ENCODE data around the gene TEX264.
A peak's percentile ranks its signal among the peaks of the same experiment; 100 is the strongest.

TEX264 gene

GRCh38 chr3:51729042-51729633 lies 58.1 kb downstream of the TEX264 start (continued):
- TF ChIP-seq ZNF10 (tag by site-specific recombination; IDR thresholded peaks at IDR 0.05) (no peak), ZNF580 (tag by site-specific recombination; IDR thresholded peaks at IDR 0.05) (no peak), HOXA7 (CRISPR knock-in tag; IDR thresholded peaks at IDR 0.05; ENCODE audit: borderline replicate concordance) (no peak)

- Histone ChIP-seq H3K27ac (ENCODE audit: extremely low read depth, low read depth, low read length) (no peak overlapping the region), H3K4me3 (ENCODE audit: low read depth, low read length) (no peak overlapping the region), H3K4me1 (ENCODE audit: control insufficient read depth, insufficient read depth, low read length) (no peaks in the 10 kb centered on the region), H3K9me3 (ENCODE audit: control insufficient read depth, insufficient read depth, low read depth, low read length) (no peaks in the 10 kb centered on the region), H3K36me3 (ENCODE audit: control insufficient read depth in 2 of 2, insufficient read depth in 1 of 2, low read length in 2 of 2) (no peaks in the 10 kb centered on the region)
- ChIA-PET CTCF (interaction anchor here (1.0 kb wide), 1 partner anchor 85 kb away, joined by 3 read pairs; no protein-coding TSS in a partner anchor), POLR2A (no interaction called here)
- no peak for TF ChIP-seq KLF10 (tag by site-specific recombination; IDR thresholded peaks at IDR 0.05)
- peak; percentile 66 for TF ChIP-seq ZNF146 (tag by site-specific recombination; IDR thresholded peaks at IDR 0.05)
Measured at GRCh38 chr3:51733859-51734571, 63.0 kb downstream of the TEX264 start.

- TF ChIP-seq ZNF558 (tag by site-specific recombination; IDR thresholded peaks at IDR 0.05) = no peak
- no peak for TF ChIP-seq ZNF621 (tag by site-specific recombination; IDR thresholded peaks at IDR 0.05)
- TF ChIP-seq SP2 (tag by site-specific recombination; IDR thresholded peaks at IDR 0.05) = no peak
- TF ChIP-seq HOXD13 (CRISPR knock-in tag; IDR thresholded peaks at IDR 0.05; ENCODE audit: borderline replicate concordance) = no peak
- no peak for TF ChIP-seq ZNF202 (tag by site-specific recombination; IDR thresholded peaks at IDR 0.05; ENCODE audit: borderline replicate concordance)
- TF ChIP-seq YY1 (tag by site-specific recombination; IDR thresholded peaks at IDR 0.05) = no peak
- no peak for TF ChIP-seq WT1 (tag by site-specific recombination; IDR thresholded peaks at IDR 0.05)
- TF ChIP-seq ZSCAN30 (tag by site-specific recombination; IDR thresholded peaks at IDR 0.05) = no peak
- no peak for TF ChIP-seq AEBP2 (tag by site-specific recombination; IDR thresholded peaks at IDR 0.05; ENCODE audit: borderline replicate concordance)
- no peak for TF ChIP-seq ZNF274 (IDR thresholded peaks at IDR 0.05; ENCODE audit: low read length)
- TF ChIP-seq ZNF274 (tag by site-specific recombination; IDR thresholded peaks at IDR 0.05; ENCODE audit: borderline replicate concordance) = no peak
- TF ChIP-seq ZNF19 (tag by site-specific recombination; IDR thresholded peaks at IDR 0.05; ENCODE audit: low read depth) = no peak
- TF ChIP-seq ZNF324 (tag by site-specific recombination; IDR thresholded peaks at IDR 0.05) = no peak
- TF ChIP-seq ZNF560 (tag by site-specific recombination; IDR thresholded peaks at IDR 0.05; ENCODE audit: borderline replicate concordance) = no peak
- no peak for TF ChIP-seq ZEB2 (tag by site-specific recombination; IDR thresholded peaks at IDR 0.05)
- no peak for TF ChIP-seq ZBTB44 (tag by site-specific recombination; IDR thresholded peaks at IDR 0.05)
- no peak for TF ChIP-seq SALL2 (tag by site-specific recombination; IDR thresholded peaks at IDR 0.05; ENCODE audit: borderline replicate concordance)
- TF ChIP-seq ZNF350 (tag by site-specific recombination; IDR thresholded peaks at IDR 0.05) = no peak
- no peak for TF ChIP-seq ZNF580 (tag by site-specific recombination; IDR thresholded peaks at IDR 0.05)
- no peak for TF ChIP-seq ZNF266 (tag by site-specific recombination; IDR thresholded peaks at IDR 0.05; ENCODE audit: low read depth)
- no peak for TF ChIP-seq OSR2 (tag by site-specific recombination; IDR thresholded peaks at IDR 0.05)
- Histone ChIP-seq H3K27ac (ENCODE audit: extremely low read depth, low read depth, low read length) (no peak overlapping the region), H3K4me3 (ENCODE audit: low read depth, low read length) (no peak overlapping the region), H3K9me3 (ENCODE audit: control insufficient read depth, insufficient read depth, low read depth, low read length) (no peaks in the 10 kb centered on the region), H3K4me1 (ENCODE audit: control insufficient read depth, insufficient read depth, low read length) (no peaks in the 10 kb centered on the region), H3K36me3 (ENCODE audit: control insufficient read depth in 2 of 2, insufficient read depth in 1 of 2, low read length in 2 of 2) (no peaks in the 10 kb centered on the region)
- POLR2A ChIA-PET = no interaction called here
- CTCF ChIA-PET = interaction anchor here (1.0 kb wide), 2 partner anchors 15 to 85 kb away, joined by 3 to 4 read pairs; no protein-coding TSS in a partner anchor
Measured at GRCh38 chr3:51734572-51734907, 63.5 kb downstream of the TEX264 start.
